SK-N-SH (cell line): Measurements from ENCODE around the gene MGAT5. TPM values are rescaled to one million over a fixed set of nuclear protein-coding genes. Genes with fewer than 3 reads are reported as not detected.

Source experiments
- CTCF ChIA-PET: fragments of 300-600, 350-600 bp; formaldehyde crosslinking; extraction: SDS; loops from one replicate; lab custom pipeline; 2021; lab: Yijun Ruan, JAX
- POLR2A ChIA-PET: fragments of 350-600 bp; sonication (Branson Sonifier 250); formaldehyde crosslinking; extraction: SDS; loops from one replicate; lab custom pipeline; 2020; ENCODE audit warnings: antibody characterized with exemption, inconsistent platforms; lab: Yijun Ruan, JAX
- DNase-seq: peaks from one replicate; pipeline ENCODE4 v3.0.0; 2012
- H2AFZ ChIP-seq: fragments of 200-600 bp; sonication (generic); 2 replicates; pipeline ENCODE4 v1.8.1; 2016; ENCODE audit warnings: antibody characterized with exemption, mild to moderate bottlenecking, low read depth
- H3F3A ChIP-seq: fragments of 200-600 bp; sonication (generic); replicated peaks from 2 replicates; pipeline ENCODE3; 2016; ENCODE audit warnings: antibody characterized with exemption, mild to moderate bottlenecking; ENCODE audit not compliant: insufficient read depth
- H3K27ac ChIP-seq, 2 experiments: fragments of 200-500 bp in 1 of 2; fragments of 200-600 bp in 1 of 2; sonication (Bioruptor generic) in 1 of 2; sonication (generic), shearing (Covaris generic) in 1 of 2; 2 replicates each; pipeline versions ENCODE4 v1.5.1 to v1.6.1; 2014 to 2016; ENCODE audit warnings: low read depth in 2 of 2, inconsistent platforms in 1 of 2, low read length in 1 of 2, mild to moderate bottlenecking in 1 of 2, mixed read lengths in 1 of 2
- H3K27me3 ChIP-seq: fragments of 200-600 bp; sonication (generic), shearing (Covaris generic); 2 replicates; pipeline ENCODE4 v1.6.1; 2016; ENCODE audit warnings: mixed run types; ENCODE audit not compliant: insufficient read depth
- H3K36me3 ChIP-seq, 2 experiments: fragments of 200-500 bp in 1 of 2; fragments of 200-600 bp in 1 of 2; sonication (Bioruptor generic) in 1 of 2; sonication (generic) in 1 of 2; replicated peaks in 1 of 2; 2 replicates each; pipeline versions ENCODE3 to v1.5.1; 2014 to 2016; ENCODE audit warnings: low read length in 1 of 2, mild to moderate bottlenecking in 1 of 2; ENCODE audit not compliant: insufficient read depth in 2 of 2, control insufficient read depth in 1 of 2
- H3K4me1 ChIP-seq, 2 experiments: fragments of 200-500 bp in 1 of 2; fragments of 200-600 bp in 1 of 2; sonication (Bioruptor generic) in 1 of 2; sonication (generic), shearing (Covaris generic) in 1 of 2; 2 replicates each; pipeline versions ENCODE4 v1.5.1 to v1.6.1; 2014 to 2016; ENCODE audit warnings: low read depth in 1 of 2, low read length in 1 of 2, mixed run types in 1 of 2; ENCODE audit not compliant: insufficient read depth in 2 of 2, control insufficient read depth in 1 of 2
- H3K4me2 ChIP-seq: fragments of 200-600 bp; sonication (generic), shearing (Covaris generic); 2 replicates; pipeline ENCODE4 v1.6.1; 2017; ENCODE audit warnings: mixed run types
- H3K4me3 ChIP-seq, 2 experiments: fragments of 200-500 bp in 1 of 2; fragments of 200-600 bp in 1 of 2; sonication (Bioruptor generic) in 1 of 2; sonication (generic), shearing (Covaris generic) in 1 of 2; 2 replicates each; pipeline versions ENCODE4 v1.5.1 to v1.8.1; 2014 to 2016; ENCODE audit warnings: low read depth in 2 of 2, inconsistent platforms in 1 of 2, low read length in 1 of 2, mild to moderate bottlenecking in 1 of 2, mixed read lengths in 1 of 2, moderate library complexity in 1 of 2
- H3K79me2 ChIP-seq: fragments of 200-600 bp; sonication (generic); 2 replicates; pipeline ENCODE4 v1.8.1; 2017; ENCODE audit warnings: mild to moderate bottlenecking; ENCODE audit not compliant: insufficient read depth
- H3K9ac ChIP-seq: fragments of 200-600 bp; sonication (generic); 2 replicates; pipeline ENCODE4 v1.6.1; 2017; ENCODE audit warnings: mixed run types
- H3K9me2 ChIP-seq: fragments of 200-600 bp; sonication (generic); 2 replicates; pipeline ENCODE4 v1.6.1; 2017; ENCODE audit warnings: mixed run types
- H3K9me3 ChIP-seq: fragments of 200-600 bp; sonication (generic); 2 replicates; pipeline ENCODE4 v1.6.1; 2017; ENCODE audit warnings: mixed run types, mild to moderate bottlenecking, moderate library complexity
- H4K20me1 ChIP-seq: fragments of 200-600 bp; sonication (generic); 2 replicates; pipeline ENCODE4 v1.6.1; 2017; ENCODE audit warnings: mild to moderate bottlenecking, mixed run types; ENCODE audit not compliant: insufficient read depth
- ELF1 ChIP-seq: IDR thresholded peaks from 2 replicates; pipeline ENCODE4 v1.4.0; 2012
- EZH2phosphoT487 ChIP-seq: fragments of 200-600 bp; sonication (generic); IDR thresholded peaks from 2 replicates; pipeline ENCODE4 v1.6.1; 2017; ENCODE audit warnings: low read depth, mixed run types, mild to moderate bottlenecking, antibody characterized with exemption, moderate library complexity, borderline replicate concordance
- FOSL2 ChIP-seq: IDR thresholded peaks from 2 replicates; pipeline ENCODE4 v1.4.0; 2012; ENCODE audit warnings: low read depth, mild to moderate bottlenecking, moderate library complexity, borderline replicate concordance
- FOXJ3 ChIP-seq: sonication (generic); formaldehyde crosslinking; IDR thresholded peaks from 2 replicates; pipeline ENCODE4 v1.5.1; 2020; ENCODE audit warnings: mild to moderate bottlenecking, missing genetic modification reagents
- GATA2 ChIP-seq: sonication (generic); formaldehyde crosslinking; IDR thresholded peaks from 2 replicates; pipeline ENCODE4 v1.5.0; 2020; ENCODE audit warnings: mild to moderate bottlenecking, missing genetic modification reagents
- IRF3 ChIP-seq: fragments of 150-350 bp; IDR thresholded peaks from 2 replicates; pipeline ENCODE4 v1.6.1; 2016; ENCODE audit warnings: mild to moderate bottlenecking, low read depth, low read length
- JUND ChIP-seq: IDR thresholded peaks from 2 replicates; pipeline ENCODE4 v1.4.0; 2012
- RAD21 ChIP-seq: IDR thresholded peaks from 2 replicates; pipeline ENCODE4 v1.6.1; 2012; ENCODE audit warnings: mild to moderate bottlenecking, low read length
- RCOR1 ChIP-seq: fragments of 150-350 bp; IDR thresholded peaks from 2 replicates; pipeline ENCODE4 v1.6.1; 2017; ENCODE audit warnings: antibody characterized with exemption, low read length
- RFX5 ChIP-seq: IDR thresholded peaks from 2 replicates; pipeline ENCODE4 v1.6.1; 2012; ENCODE audit warnings: mild to moderate bottlenecking, improper control_type of control experiment, low read length
- RXRA ChIP-seq: IDR thresholded peaks from 2 replicates; pipeline ENCODE4 v1.4.0; 2012; ENCODE audit warnings: low read depth, mild to moderate bottlenecking, borderline replicate concordance
- SMC3 ChIP-seq: IDR thresholded peaks from 2 replicates; pipeline ENCODE4 v1.6.1; 2012; ENCODE audit warnings: low read depth, low read length, improper control_type of control experiment
- TCF12 ChIP-seq: IDR thresholded peaks from 2 replicates; pipeline ENCODE4 v1.4.0; 2012
- USF1 ChIP-seq: IDR thresholded peaks from 2 replicates; pipeline ENCODE4 v1.4.0; 2012; ENCODE audit warnings: low read depth, borderline replicate concordance
- YY1 ChIP-seq: IDR thresholded peaks from 2 replicates; pipeline ENCODE4 v1.4.0; 2012; ENCODE audit warnings: low read depth, mild to moderate bottlenecking
- WGBS: methylation state at CpG from one replicate; pipeline ENCODE4 v1.1.6; 2017; ENCODE audit warnings: low lambda C conversion rate; 5-methylcytosine and 5-hydroxymethylcytosine counted together
- polyA plus RNA-seq, 3 experiments: library from polyadenylated mRNA; depleted of rRNA; stranded (reverse); fragments of >200 nt; gene quantifications; 2 replicates each; pipeline ENCODE4 v1.2.3, GENCODE V29; 2012
- TF ChIP-seq, protein P1 (sequence below): IDR thresholded peaks from 2 replicates; pipeline ENCODE4 v1.6.1; 2012; ENCODE audit warnings: mild to moderate bottlenecking, low read depth, low read length, moderate library complexity
- TF ChIP-seq, protein P2 (sequence below): IDR thresholded peaks from 2 replicates; pipeline ENCODE4; 2012
- TF ChIP-seq, protein P3 (sequence below): IDR thresholded peaks from 2 replicates; pipeline ENCODE4 v1.4.0; 2012; ENCODE audit warnings: low read depth, borderline replicate concordance
- TF ChIP-seq, protein P4 (sequence below): fragments of 150-350 bp; IDR thresholded peaks from 2 replicates; pipeline ENCODE4 v1.6.1; 2017; ENCODE audit warnings: antibody characterized with exemption, low read length, low read depth, borderline replicate concordance

Gene MGAT5
- polyA plus RNA-seq, 1 of the 3 experiments (the other 2 are of a cell fraction), result 18.2 TPM

DNA sequence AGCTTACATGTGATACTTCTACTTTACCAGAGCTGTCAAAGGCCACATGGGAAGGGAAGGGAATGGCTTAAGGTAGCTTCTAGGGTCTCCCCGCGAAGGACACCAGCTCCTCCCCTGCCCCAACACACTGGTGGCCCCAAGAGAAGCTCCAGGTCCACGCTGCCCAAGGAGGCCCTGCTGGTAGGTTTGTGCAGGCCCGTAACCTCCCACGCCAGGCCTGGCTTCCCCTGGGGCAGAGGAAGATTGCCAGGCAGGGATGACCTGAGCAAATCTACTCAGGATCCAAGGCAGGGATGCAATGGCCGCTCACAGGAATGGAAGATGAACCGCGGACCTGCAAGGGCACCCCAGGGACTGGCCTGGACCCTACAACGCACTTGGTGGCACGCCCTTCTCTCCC, 205.1 kb downstream of the MGAT5 start:
- Histone ChIP-seq H3K27ac (no peak overlapping the region), H4K20me1 (no peaks in the 10 kb centered on the region), H3K9me2 (no peaks in the 10 kb centered on the region), H3K9ac (no peak overlapping the region), H3K4me2 (no peak overlapping the region), H2AFZ (no peak overlapping the region), H3F3A (no peaks in the 10 kb centered on the region), H3K27me3 (no peaks in the 10 kb centered on the region), H3K4me3 (no peak overlapping the region), H3K9me3 (no peaks in the 10 kb centered on the region), H3K4me1 (peaks cover 0 to 14% of the 10 kb centered on the region in 2 experiments; a peak in 1 of 4 replicates), H3K79me2 (no peaks in the 10 kb centered on the region), H3K36me3 (peaks cover 0 to 2% of the 10 kb centered on the region in 2 experiments)
- WGBS, result 89% methylated on average over 5 of the region's 10 CpGs
- no peak for DNase-seq
- ChIA-PET CTCF (interaction anchor here (0.6 to 3.7 kb wide), 4 partner anchors 33 to 647 kb away, joined by 3 to 22 read pairs (median 3); no protein-coding TSS in a partner anchor), POLR2A (no interaction called here)
- no peak for TF ChIP-seq GATA2 (CRISPR knock-in tag)
- TF ChIP-seq SMC3, result no peak
- TF ChIP-seq, protein P1, sequence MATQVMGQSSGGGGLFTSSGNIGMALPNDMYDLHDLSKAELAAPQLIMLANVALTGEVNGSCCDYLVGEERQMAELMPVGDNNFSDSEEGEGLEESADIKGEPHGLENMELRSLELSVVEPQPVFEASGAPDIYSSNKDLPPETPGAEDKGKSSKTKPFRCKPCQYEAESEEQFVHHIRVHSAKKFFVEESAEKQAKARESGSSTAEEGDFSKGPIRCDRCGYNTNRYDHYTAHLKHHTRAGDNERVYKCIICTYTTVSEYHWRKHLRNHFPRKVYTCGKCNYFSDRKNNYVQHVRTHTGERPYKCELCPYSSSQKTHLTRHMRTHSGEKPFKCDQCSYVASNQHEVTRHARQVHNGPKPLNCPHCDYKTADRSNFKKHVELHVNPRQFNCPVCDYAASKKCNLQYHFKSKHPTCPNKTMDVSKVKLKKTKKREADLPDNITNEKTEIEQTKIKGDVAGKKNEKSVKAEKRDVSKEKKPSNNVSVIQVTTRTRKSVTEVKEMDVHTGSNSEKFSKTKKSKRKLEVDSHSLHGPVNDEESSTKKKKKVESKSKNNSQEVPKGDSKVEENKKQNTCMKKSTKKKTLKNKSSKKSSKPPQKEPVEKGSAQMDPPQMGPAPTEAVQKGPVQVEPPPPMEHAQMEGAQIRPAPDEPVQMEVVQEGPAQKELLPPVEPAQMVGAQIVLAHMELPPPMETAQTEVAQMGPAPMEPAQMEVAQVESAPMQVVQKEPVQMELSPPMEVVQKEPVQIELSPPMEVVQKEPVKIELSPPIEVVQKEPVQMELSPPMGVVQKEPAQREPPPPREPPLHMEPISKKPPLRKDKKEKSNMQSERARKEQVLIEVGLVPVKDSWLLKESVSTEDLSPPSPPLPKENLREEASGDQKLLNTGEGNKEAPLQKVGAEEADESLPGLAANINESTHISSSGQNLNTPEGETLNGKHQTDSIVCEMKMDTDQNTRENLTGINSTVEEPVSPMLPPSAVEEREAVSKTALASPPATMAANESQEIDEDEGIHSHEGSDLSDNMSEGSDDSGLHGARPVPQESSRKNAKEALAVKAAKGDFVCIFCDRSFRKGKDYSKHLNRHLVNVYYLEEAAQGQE, result no peak
- TF ChIP-seq, protein P2, sequence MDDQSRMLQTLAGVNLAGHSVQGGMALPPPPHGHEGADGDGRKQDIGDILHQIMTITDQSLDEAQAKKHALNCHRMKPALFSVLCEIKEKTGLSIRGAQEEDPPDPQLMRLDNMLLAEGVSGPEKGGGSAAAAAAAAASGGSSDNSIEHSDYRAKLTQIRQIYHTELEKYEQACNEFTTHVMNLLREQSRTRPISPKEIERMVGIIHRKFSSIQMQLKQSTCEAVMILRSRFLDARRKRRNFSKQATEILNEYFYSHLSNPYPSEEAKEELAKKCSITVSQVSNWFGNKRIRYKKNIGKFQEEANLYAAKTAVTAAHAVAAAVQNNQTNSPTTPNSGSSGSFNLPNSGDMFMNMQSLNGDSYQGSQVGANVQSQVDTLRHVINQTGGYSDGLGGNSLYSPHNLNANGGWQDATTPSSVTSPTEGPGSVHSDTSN, result no peak
- TF ChIP-seq USF1, result no peak
- no peak for TF ChIP-seq EZH2phosphoT487
- TF ChIP-seq TCF12, result no peak
- no peak for TF ChIP-seq JUND
- no peak for TF ChIP-seq ELF1
- TF ChIP-seq RCOR1, result no peak
- TF ChIP-seq, protein P3, sequence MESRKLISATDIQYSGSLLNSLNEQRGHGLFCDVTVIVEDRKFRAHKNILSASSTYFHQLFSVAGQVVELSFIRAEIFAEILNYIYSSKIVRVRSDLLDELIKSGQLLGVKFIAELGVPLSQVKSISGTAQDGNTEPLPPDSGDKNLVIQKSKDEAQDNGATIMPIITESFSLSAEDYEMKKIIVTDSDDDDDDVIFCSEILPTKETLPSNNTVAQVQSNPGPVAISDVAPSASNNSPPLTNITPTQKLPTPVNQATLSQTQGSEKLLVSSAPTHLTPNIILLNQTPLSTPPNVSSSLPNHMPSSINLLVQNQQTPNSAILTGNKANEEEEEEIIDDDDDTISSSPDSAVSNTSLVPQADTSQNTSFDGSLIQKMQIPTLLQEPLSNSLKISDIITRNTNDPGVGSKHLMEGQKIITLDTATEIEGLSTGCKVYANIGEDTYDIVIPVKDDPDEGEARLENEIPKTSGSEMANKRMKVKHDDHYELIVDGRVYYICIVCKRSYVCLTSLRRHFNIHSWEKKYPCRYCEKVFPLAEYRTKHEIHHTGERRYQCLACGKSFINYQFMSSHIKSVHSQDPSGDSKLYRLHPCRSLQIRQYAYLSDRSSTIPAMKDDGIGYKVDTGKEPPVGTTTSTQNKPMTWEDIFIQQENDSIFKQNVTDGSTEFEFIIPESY, result no peak
- TF ChIP-seq RAD21, result no peak
- no peak for TF ChIP-seq YY1
- no peak for TF ChIP-seq FOXJ3 (CRISPR knock-in tag)
- TF ChIP-seq RXRA, result no peak
- TF ChIP-seq, protein P4, sequence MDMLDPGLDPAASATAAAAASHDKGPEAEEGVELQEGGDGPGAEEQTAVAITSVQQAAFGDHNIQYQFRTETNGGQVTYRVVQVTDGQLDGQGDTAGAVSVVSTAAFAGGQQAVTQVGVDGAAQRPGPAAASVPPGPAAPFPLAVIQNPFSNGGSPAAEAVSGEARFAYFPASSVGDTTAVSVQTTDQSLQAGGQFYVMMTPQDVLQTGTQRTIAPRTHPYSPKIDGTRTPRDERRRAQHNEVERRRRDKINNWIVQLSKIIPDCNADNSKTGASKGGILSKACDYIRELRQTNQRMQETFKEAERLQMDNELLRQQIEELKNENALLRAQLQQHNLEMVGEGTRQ, result no peak
- TF ChIP-seq RFX5, result no peak
- no peak for TF ChIP-seq IRF3
- TF ChIP-seq FOSL2, result no peak
